22Rv1 (cell line): Measurements from ENCODE around the gene RFX3.

Experiments
- H3K27ac ChIP-seq: fragments of 450-650 bp; 2 replicates; pipeline ENCODE4 v1.5.1; 2017
- CTCF ChIP-seq: fragments of 450-650 bp; IDR thresholded peaks from 2 replicates; pipeline ENCODE4 v1.5.1; 2017; ENCODE audit warnings: mild to moderate bottlenecking
- ZFX ChIP-seq: fragments of 450-650 bp; IDR thresholded peaks from 2 replicates; pipeline ENCODE4 v1.6.1; 2017; ENCODE audit warnings: antibody characterized with exemption, borderline replicate concordance

Gene RFX3

GRCh38 chr9:3525836-3526164, at the start of gene RFX3:
RFX3 (minus strand) TSS chr9:3526001; CDS start chr9:3395588, 130,413 bp downstream.
- H3K27ac ChIP-seq: peak within 1 kb of the TSS; percentile 99
- TF ChIP-seq CTCF (no peak), ZFX (no peak)

GRCh38 chr9:3571500-3571899, 45.7 kb upstream of the RFX3 start:
- TF ChIP-seq ZFX: no peak
- TF ChIP-seq CTCF: no peak
- H3K27ac ChIP-seq: no peak overlapping the region

GRCh38 chr9:3569529-3569928, 43.7 kb upstream of the RFX3 start:
- TF ChIP-seq CTCF (no peak), ZFX (no peak)
- no peak overlapping the region for H3K27ac ChIP-seq

- TF ChIP-seq CTCF (no peak), ZFX (no peak)
- H3K27ac ChIP-seq: no peak overlapping the region
These were observed 42.2 kb upstream of the RFX3 start for GRCh38 chr9:3567988-3568387.

- TF ChIP-seq ZFX (no peak), CTCF (no peak)
- H3K27ac ChIP-seq: no peak overlapping the region
These were observed 27.4 kb upstream of the RFX3 start for GRCh38 chr9:3553076-3553765.

GRCh38 chr9:3549225-3549624, 23.4 kb upstream of the RFX3 start:
- TF ChIP-seq CTCF (no peak), ZFX (no peak)
- no peak overlapping the region for H3K27ac ChIP-seq

GRCh38 chr9:3548648-3549047, 22.8 kb upstream of the RFX3 start:
- H3K27ac ChIP-seq: no peak overlapping the region
- TF ChIP-seq CTCF (no peak), ZFX (no peak)
